PFSK-1 (cell line): ENCODE results near the gene UMOD. TPM values are rescaled to one million over a fixed set of nuclear protein-coding genes. Genes with fewer than 3 reads are reported as not detected.

Experiments used
- FOXP2 ChIP-seq: optimal IDR thresholded peaks from 2 replicates; pipeline ENCODE3; 2011; ENCODE audit warnings: borderline replicate concordance, control low read depth, inconsistent platforms; ENCODE audit not compliant: insufficient read depth; ENCODE audit errors: extremely low read length, extremely low read depth
- POLR2AphosphoS5 ChIP-seq: IDR thresholded peaks from 2 replicates; pipeline ENCODE4 v1.6.1; 2012; ENCODE audit warnings: low read depth, mild to moderate bottlenecking, control low read depth, low read length, moderate library complexity
- SIN3A ChIP-seq: IDR thresholded peaks from 2 replicates; pipeline ENCODE4 v1.6.1; 2012; ENCODE audit warnings: mild to moderate bottlenecking, low read length, moderate library complexity, borderline replicate concordance; ENCODE audit not compliant: insufficient read depth
- TAF1 ChIP-seq: IDR thresholded peaks from 2 replicates; pipeline ENCODE4 v1.6.1; 2012; ENCODE audit warnings: low read length, control low read depth, borderline replicate concordance; ENCODE audit not compliant: insufficient read depth
- polyA plus RNA-seq: library from polyadenylated mRNA; unstranded; fragments of >200 nt; gene quantifications from one replicate; pipeline ENCODE4 v1.2.1, GENCODE V29; 2012; ENCODE audit warnings: low read depth, missing spikeins; ENCODE audit not compliant: insufficient read length
- TF ChIP-seq, protein P1 (sequence below), 2 experiments: IDR thresholded peaks; 2 replicates each; pipeline versions ENCODE4 v1.6.1 to v1.8.0; 2011 to 2012; ENCODE audit warnings: low read depth in 2 of 2, low read length in 2 of 2, control low read depth in 1 of 2, inconsistent platforms in 1 of 2, mild to moderate bottlenecking in 1 of 2, moderate library complexity in 1 of 2; ENCODE audit not compliant: insufficient read depth in 1 of 2

The UMOD gene
- polyA plus RNA-seq, result not detected

DNA sequence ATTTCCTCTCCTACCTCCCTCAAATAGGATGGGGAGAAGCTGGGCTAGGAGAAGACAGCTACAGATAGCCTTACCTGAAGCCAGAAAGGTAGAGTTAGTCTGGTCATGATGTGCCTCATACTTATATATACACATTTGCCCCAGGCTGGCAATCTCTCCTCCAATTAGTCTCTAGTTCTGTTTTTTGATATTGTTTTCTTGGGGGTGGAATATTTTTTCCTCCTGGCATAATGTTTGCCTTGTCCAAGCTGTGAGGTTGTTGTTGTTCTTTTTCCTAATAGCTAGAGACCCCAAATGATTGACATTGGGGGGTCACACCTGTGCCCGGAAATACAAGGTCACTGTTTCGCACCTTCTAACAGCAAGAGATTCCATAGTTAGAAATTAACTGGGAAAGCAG lies at the start of gene UMOD:
TSS of gene UMOD (minus strand) at position 101 of the 400 bp plus-strand sequence. CDS start 1,978 bp downstream, outside the sequence.
- TF ChIP-seq SIN3A (no peak), POLR2AphosphoS5 (no peak), TAF1 (no peak), FOXP2 (no peak)
- TF ChIP-seq, protein P1, sequence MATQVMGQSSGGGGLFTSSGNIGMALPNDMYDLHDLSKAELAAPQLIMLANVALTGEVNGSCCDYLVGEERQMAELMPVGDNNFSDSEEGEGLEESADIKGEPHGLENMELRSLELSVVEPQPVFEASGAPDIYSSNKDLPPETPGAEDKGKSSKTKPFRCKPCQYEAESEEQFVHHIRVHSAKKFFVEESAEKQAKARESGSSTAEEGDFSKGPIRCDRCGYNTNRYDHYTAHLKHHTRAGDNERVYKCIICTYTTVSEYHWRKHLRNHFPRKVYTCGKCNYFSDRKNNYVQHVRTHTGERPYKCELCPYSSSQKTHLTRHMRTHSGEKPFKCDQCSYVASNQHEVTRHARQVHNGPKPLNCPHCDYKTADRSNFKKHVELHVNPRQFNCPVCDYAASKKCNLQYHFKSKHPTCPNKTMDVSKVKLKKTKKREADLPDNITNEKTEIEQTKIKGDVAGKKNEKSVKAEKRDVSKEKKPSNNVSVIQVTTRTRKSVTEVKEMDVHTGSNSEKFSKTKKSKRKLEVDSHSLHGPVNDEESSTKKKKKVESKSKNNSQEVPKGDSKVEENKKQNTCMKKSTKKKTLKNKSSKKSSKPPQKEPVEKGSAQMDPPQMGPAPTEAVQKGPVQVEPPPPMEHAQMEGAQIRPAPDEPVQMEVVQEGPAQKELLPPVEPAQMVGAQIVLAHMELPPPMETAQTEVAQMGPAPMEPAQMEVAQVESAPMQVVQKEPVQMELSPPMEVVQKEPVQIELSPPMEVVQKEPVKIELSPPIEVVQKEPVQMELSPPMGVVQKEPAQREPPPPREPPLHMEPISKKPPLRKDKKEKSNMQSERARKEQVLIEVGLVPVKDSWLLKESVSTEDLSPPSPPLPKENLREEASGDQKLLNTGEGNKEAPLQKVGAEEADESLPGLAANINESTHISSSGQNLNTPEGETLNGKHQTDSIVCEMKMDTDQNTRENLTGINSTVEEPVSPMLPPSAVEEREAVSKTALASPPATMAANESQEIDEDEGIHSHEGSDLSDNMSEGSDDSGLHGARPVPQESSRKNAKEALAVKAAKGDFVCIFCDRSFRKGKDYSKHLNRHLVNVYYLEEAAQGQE (IDR thresholded peaks at IDR 0.05; ENCODE audit: insufficient read depth in 1 of 2, low read depth in 2 of 2, low read length in 2 of 2), result no peak

DNA sequence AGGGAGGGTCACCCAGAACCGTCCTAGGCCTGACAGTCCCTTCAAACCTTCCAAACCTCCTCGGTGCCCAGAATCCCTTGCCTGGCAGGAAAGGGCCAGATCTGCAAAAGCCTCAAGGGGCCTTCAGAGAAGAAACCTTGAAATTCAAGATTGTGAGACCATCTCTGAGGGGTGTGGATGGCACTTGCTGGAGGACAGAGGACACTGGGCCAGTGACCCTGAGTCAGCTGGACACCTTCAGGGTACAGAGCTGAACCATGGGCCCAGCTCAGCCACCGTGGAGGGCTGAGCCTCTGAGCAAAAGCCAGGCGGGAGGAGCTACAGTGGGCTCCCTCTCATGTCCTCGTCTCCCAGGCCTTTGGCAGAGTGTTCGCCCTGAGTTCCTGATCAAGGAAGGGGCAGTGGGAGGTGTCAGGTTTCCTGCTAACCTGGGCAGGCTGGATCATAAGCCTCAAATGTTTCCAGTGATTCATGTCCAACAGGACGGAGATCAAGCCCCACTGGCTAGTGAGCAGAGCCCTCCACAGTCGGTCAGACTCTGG lies 49.0 kb upstream of the UMOD start:
- no peak for TF ChIP-seq SIN3A
- no peak for TF ChIP-seq TAF1
- TF ChIP-seq, protein P1 (IDR thresholded peaks at IDR 0.05; ENCODE audit: insufficient read depth in 1 of 2, low read depth in 2 of 2, low read length in 2 of 2), result no peak
- TF ChIP-seq FOXP2, result no peak

DNA sequence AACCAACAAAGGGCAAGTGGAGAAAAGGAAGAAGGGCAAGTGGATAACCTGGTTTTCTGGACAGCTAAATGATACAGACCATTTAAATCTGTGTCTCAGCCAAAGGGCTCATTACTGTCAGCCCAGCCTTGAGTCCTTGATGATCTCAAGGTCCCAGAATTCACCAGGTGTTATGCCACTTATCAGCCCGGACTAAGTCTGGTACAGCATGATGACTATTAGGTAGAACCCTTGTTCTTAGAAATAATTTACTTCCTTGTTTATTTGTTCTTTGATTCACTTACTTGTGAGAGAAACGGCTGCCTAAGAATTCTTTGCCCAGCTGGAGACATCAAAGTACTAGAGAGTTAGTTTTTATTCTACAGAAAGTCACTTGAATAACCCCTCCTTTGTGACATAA lies 48.6 kb upstream of the UMOD start:
- no peak for TF ChIP-seq FOXP2
- TF ChIP-seq, protein P1 (IDR thresholded peaks at IDR 0.05; ENCODE audit: insufficient read depth in 1 of 2, low read depth in 2 of 2, low read length in 2 of 2), result no peak
- no peak for TF ChIP-seq POLR2AphosphoS5
- no peak for TF ChIP-seq SIN3A
- TF ChIP-seq TAF1, result no peak

DNA sequence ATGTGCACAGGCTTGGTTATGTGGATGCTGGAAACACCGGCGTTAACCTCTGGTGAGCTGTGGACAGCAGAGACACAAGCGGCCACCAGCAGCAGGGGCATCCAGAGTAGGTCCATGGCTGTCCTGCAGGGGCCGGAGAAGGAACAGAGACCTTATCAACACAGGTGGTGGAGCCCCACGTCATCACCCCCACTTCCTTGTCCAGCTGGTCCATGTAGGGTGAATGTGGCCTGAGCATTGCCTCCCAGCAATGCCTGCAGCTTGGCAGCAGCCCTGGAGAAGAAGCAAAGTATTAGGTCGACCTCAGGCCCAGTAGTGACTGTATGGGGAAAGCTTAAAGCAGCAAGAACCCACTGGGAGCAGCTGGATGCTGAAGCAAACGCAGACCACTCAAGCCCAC lies 46.7 kb upstream of the UMOD start:
- TF ChIP-seq FOXP2 (no peak), TAF1 (no peak), SIN3A (no peak), POLR2AphosphoS5 (no peak)
- TF ChIP-seq, protein P1 (IDR thresholded peaks at IDR 0.05; ENCODE audit: insufficient read depth in 1 of 2, low read depth in 2 of 2, low read length in 2 of 2), result no peak
